IPS-18c (cell line): ENCODE results near the gene GRIN2A.

ENCODE experiments used
- H3K4me3 ChIP-seq: 2 replicates; pipeline ENCODE4 v1.7.0; 2013; ENCODE audit warnings: low read depth, mild to moderate bottlenecking, low read length, moderate library complexity; ENCODE audit not compliant: insufficient read depth
- H3K9me3 ChIP-seq: one replicate; pipeline ENCODE4 v1.6.1; 2013; ENCODE audit warnings: mild to moderate bottlenecking, low read length, moderate library complexity; ENCODE audit not compliant: control insufficient read depth, insufficient read depth

GRIN2A gene

DNA sequence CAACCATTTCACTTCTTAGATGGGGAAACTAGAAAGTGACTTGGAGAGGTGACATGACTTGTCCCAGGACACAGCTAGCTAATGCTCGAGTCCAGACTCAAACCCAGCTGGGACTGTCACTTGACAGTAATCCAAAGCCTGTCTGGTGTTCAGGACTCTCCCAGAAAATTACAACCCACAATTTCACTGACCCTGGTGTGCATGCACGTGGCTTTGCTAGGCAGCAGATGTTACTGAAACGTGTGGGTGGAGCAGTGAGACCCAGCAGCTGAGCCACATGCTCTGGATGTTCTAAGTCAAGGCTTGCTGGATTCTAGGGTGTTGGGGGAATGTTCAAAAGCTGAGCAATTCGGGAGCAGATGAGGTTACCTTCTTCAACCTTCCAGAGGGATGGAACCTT, 364.6 kb downstream of the GRIN2A start:
- Histone ChIP-seq H3K9me3 (no peaks in the 10 kb centered on the region), H3K4me3 (no peak overlapping the region)

GRCh38 chr16:9816644-9817043, 365.6 kb downstream of the GRIN2A start:
- no peak overlapping the region for H3K4me3 ChIP-seq
- H3K9me3 ChIP-seq, result no peaks in the 10 kb centered on the region

GRCh38 chr16:9813665-9814064, 368.6 kb downstream of the GRIN2A start:
- Histone ChIP-seq H3K4me3 (no peak overlapping the region), H3K9me3 (no peaks in the 10 kb centered on the region)

DNA sequence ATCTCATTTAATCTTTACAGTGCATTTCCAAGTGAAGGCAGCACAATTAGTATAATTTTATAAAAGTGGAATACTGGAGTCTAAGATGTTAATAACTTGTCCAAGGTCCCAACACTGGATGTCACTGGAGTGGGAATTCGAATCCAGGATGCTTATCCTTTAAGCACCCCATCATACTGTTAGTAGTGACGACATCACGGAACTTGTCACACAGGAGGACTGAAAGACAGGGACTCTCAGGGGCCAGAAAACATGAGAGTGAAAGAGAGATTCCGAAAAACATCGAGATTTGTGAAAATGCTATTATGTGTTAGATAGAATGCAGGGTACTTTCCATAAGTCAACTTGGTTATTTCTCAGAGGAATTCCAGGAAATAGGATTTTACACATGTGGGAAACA, 374.0 kb downstream of the GRIN2A start:
- H3K4me3 ChIP-seq, result no peak overlapping the region
- no peaks in the 10 kb centered on the region for H3K9me3 ChIP-seq

- no peak overlapping the region for H3K4me3 ChIP-seq
These were observed 374.9 kb downstream of the GRIN2A start for GRCh38 chr16:9807302-9807701.

DNA sequence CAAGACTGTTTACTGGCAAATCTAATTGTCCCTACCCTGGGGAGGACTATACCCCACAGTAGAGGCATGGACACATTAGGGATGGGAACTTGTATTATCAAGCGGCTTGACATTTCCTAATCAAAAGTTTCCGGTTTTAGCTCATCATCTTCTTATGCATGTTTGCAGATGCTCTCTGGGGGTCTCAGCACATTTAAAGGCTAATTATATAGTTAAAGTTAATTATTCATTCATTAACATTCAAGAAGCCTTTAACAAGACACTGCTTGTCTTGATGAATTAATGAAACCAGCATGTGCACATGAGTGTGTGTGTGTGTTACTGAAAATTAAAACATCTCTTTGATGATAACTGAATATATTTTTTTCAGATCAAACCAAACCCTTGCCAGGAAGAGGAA, 377.1 kb downstream of the GRIN2A start:
- H3K9me3 ChIP-seq, result no peaks in the 10 kb centered on the region
- no peak overlapping the region for H3K4me3 ChIP-seq

More at GRCh38 chr16:9807302-9807701, 374.9 kb downstream of the GRIN2A start:
- no peaks in the 10 kb centered on the region for H3K9me3 ChIP-seq

DNA sequence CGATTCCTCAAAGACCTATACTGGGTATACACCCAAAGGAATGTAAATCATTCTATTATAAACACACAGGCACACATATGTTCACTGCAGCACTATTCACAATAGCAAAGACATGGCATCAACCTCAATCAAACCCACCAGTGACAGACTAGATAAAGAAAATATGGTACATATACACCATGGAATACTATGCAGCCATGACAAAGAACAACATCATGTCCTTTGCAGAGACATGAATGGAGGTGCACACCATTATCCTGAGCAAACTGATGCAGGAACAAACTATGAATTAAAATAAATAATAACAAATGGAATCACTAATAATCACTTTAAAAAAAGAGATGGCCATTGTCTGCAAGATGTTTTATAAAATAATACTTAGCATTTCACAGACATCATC, 380.1 kb downstream of the GRIN2A start:
- Histone ChIP-seq H3K4me3 (no peak overlapping the region), H3K9me3 (no peaks in the 10 kb centered on the region)

GRCh38 chr16:9801651-9802050, 380.6 kb downstream of the GRIN2A start:
- no peak overlapping the region for H3K4me3 ChIP-seq
- H3K9me3 ChIP-seq, result no peaks in the 10 kb centered on the region

GRCh38 chr16:9800186-9800738, 382.0 kb downstream of the GRIN2A start:
- no peaks in the 10 kb centered on the region for H3K9me3 ChIP-seq
- H3K4me3 ChIP-seq, result no peak overlapping the region

- Histone ChIP-seq H3K4me3 (no peak overlapping the region), H3K9me3 (no peaks in the 10 kb centered on the region)
These were observed 383.2 kb downstream of the GRIN2A start for GRCh38 chr16:9798952-9799580.

GRCh38 chr16:9798474-9798873, 383.8 kb downstream of the GRIN2A start:
- no peak overlapping the region for H3K4me3 ChIP-seq
- H3K9me3 ChIP-seq, result no peaks in the 10 kb centered on the region

GRCh38 chr16:9797306-9797705, 384.9 kb downstream of the GRIN2A start:
- Histone ChIP-seq H3K4me3 (no peak overlapping the region), H3K9me3 (no peaks in the 10 kb centered on the region)

- no peak overlapping the region for H3K4me3 ChIP-seq
- no peaks in the 10 kb centered on the region for H3K9me3 ChIP-seq
These were observed 388.6 kb downstream of the GRIN2A start for GRCh38 chr16:9793623-9794022.

DNA sequence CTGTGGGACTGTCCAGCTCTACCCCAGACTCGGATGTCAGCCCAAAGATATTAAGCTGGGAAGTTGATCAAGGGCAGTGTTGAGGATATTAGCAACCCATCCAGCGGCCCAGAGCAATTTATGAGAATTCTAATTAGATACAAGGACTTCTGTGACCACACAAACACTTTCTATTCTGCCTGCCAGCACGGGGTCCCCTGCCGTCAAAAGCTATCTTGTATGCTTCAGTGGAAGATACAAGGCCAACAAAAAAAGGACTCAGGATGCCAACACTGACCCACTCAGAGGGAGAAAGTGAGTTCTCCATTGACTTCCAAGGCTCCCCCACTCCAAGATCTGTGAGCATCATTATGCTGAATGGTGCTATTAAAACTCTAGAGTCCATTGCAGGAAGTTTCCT, 390.7 kb downstream of the GRIN2A start:
- Histone ChIP-seq H3K9me3 (no peaks in the 10 kb centered on the region), H3K4me3 (no peak overlapping the region)

DNA sequence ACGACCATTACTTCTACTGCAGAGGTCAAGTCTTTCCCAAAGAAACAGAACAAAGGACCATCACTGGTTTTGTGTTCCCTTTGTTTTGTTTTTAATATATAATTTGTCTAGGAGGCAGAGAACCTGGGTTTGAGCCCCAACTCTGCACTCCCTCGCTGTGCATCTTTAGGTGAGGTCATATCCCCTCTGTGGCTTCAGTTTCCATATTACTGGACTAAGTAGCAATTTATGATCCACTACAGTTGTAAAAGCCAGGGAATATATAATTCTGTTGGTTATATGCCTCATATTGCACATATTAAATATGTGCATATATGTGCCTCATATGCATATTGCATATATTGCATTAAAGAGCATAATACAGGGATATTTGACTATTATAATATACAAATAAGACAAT, 392.0 kb downstream of the GRIN2A start:
- Histone ChIP-seq H3K9me3 (no peaks in the 10 kb centered on the region), H3K4me3 (no peak overlapping the region)

GRCh38 chr16:9787717-9788116, 394.5 kb downstream of the GRIN2A start:
- Histone ChIP-seq H3K4me3 (no peak overlapping the region), H3K9me3 (no peaks in the 10 kb centered on the region)

GRCh38 chr16:9780831-9781230, 401.4 kb downstream of the GRIN2A start:
- no peaks in the 10 kb centered on the region for H3K9me3 ChIP-seq
- no peak overlapping the region for H3K4me3 ChIP-seq

- no peak overlapping the region for H3K4me3 ChIP-seq
- H3K9me3 ChIP-seq, result no peaks in the 10 kb centered on the region
These were observed 403.4 kb downstream of the GRIN2A start for GRCh38 chr16:9778849-9779248.

GRCh38 chr16:9775998-9776397, 406.2 kb downstream of the GRIN2A start:
- Histone ChIP-seq H3K4me3 (no peak overlapping the region), H3K9me3 (no peaks in the 10 kb centered on the region)
